ENCODE results near the gene LIMD2.

Gene LIMD2

GRCh38 chr17:63705657-63706056 is 5.7 kb upstream of the LIMD2 start:
- TF ChIP-seq CTCF (IDR thresholded peaks at IDR 0.05; ENCODE audit: insufficient read depth, low read depth, low read length, missing control alignments), result no peak
- H3K4me3 ChIP-seq (ENCODE audit: low read length), result no peak overlapping the region
- no peak for DNase-seq (ENCODE audit: low read depth)

GRCh38 chr17:63704836-63705235 is 4.9 kb upstream of the LIMD2 start:
- no peak overlapping the region for H3K4me3 ChIP-seq (ENCODE audit: low read length)
- DNase-seq (ENCODE audit: low read depth), result no peak
- TF ChIP-seq CTCF (IDR thresholded peaks at IDR 0.05; ENCODE audit: insufficient read depth, low read depth, low read length, missing control alignments), result no peak

GRCh38 chr17:63704259-63704576 is 4.3 kb upstream of the LIMD2 start:
- no peak for DNase-seq (ENCODE audit: low read depth)
- H3K4me3 ChIP-seq (ENCODE audit: low read length), result no peak overlapping the region
- TF ChIP-seq CTCF (IDR thresholded peaks at IDR 0.05; ENCODE audit: insufficient read depth, low read depth, low read length, missing control alignments), result no peak

- no peak for TF ChIP-seq CTCF (IDR thresholded peaks at IDR 0.05; ENCODE audit: insufficient read depth, low read depth, low read length, missing control alignments)
- DNase-seq (ENCODE audit: low read depth), result no peak
- no peak overlapping the region for H3K4me3 ChIP-seq (ENCODE audit: low read length)
Measured at GRCh38 chr17:63703556-63704258, 3.8 kb upstream of the LIMD2 start.

GRCh38 chr17:63703029-63703428 is 3.1 kb upstream of the LIMD2 start:
- no peak overlapping the region for H3K4me3 ChIP-seq (ENCODE audit: low read length)
- TF ChIP-seq CTCF (IDR thresholded peaks at IDR 0.05; ENCODE audit: insufficient read depth, low read depth, low read length, missing control alignments), result no peak
- DNase-seq (ENCODE audit: low read depth), result no peak

- TF ChIP-seq CTCF (IDR thresholded peaks at IDR 0.05; ENCODE audit: insufficient read depth, low read depth, low read length, missing control alignments), result no peak
- no peak overlapping the region for H3K4me3 ChIP-seq (ENCODE audit: low read length)
- DNase-seq (ENCODE audit: low read depth), result no peak
Measured at GRCh38 chr17:63702721-63703015, 2.7 kb upstream of the LIMD2 start.

Data from epithelial cell of esophagus (primary cell).